GM23338 (cell line): ENCODE measurements around the gene F12. TPM values are rescaled to one million over a fixed set of nuclear protein-coding genes. Genes with fewer than 3 reads are reported as not detected.
"Not testable (repeated sequence)": the region's sequence is repeated elsewhere in the genome, so short reads cannot be mapped to it uniquely, and the experiment has no call there.

ENCODE experiments used
- ATAC-seq: fragments of 200-7000 bp; cut with Tn5 transposase; 3 replicates; pipeline ENCODE4 v1.9.1; 2020
- DNase-seq: peaks from one replicate; pipeline ENCODE4 v3.0.0-alpha.2; 2015; ENCODE audit warnings: low spot score
- H2AFZ ChIP-seq: fragments of 200-600 bp; sonication (generic); 2 replicates; pipeline ENCODE4 v1.8.0; 2016; ENCODE audit warnings: antibody characterized with exemption, mild to moderate bottlenecking, moderate library complexity
- H3F3A ChIP-seq: fragments of 200-600 bp; sonication (generic); replicated peaks from 2 replicates; pipeline ENCODE4 v1.8.0; 2017; ENCODE audit warnings: antibody characterized with exemption, mixed run types, low read depth
- H3K27ac ChIP-seq: fragments of 200-600 bp; sonication (generic); 2 replicates; pipeline ENCODE4 v1.6.1; 2016; ENCODE audit warnings: low read depth
- H3K27me3 ChIP-seq: fragments of 200-600 bp; sonication (generic); 2 replicates; pipeline ENCODE4 v1.8.0; 2016; ENCODE audit warnings: mild to moderate bottlenecking, mixed run types, moderate library complexity; ENCODE audit not compliant: insufficient read depth
- H3K36me3 ChIP-seq: fragments of 200-600 bp; sonication (generic); 2 replicates; pipeline ENCODE4 v1.8.0; 2016; ENCODE audit warnings: mild to moderate bottlenecking; ENCODE audit not compliant: insufficient read depth
- H3K4me1 ChIP-seq: fragments of 200-600 bp; sonication (generic); 2 replicates; pipeline ENCODE4 v1.8.0; 2016; ENCODE audit warnings: mild to moderate bottlenecking, moderate library complexity; ENCODE audit not compliant: insufficient read depth
- H3K4me2 ChIP-seq: fragments of 200-600 bp; sonication (generic); 2 replicates; pipeline ENCODE4 v1.7.1; 2017; ENCODE audit warnings: mixed run types
- H3K4me3 ChIP-seq: fragments of 200-600 bp; sonication (generic); 2 replicates; pipeline ENCODE4 v1.6.1; 2016; ENCODE audit warnings: mixed run types
- H3K79me2 ChIP-seq: fragments of 200-600 bp; sonication (generic); replicated peaks from 2 replicates; pipeline ENCODE4 v1.8.0; 2017; ENCODE audit warnings: mild to moderate bottlenecking; ENCODE audit not compliant: insufficient read depth
- H3K9me2 ChIP-seq: fragments of 200-600 bp; sonication (generic); 2 replicates; pipeline ENCODE4 v1.8.0; 2017; ENCODE audit not compliant: insufficient read depth
- H4K20me1 ChIP-seq: fragments of 200-600 bp; sonication (generic); replicated peaks from 2 replicates; pipeline ENCODE4 v1.8.0; 2017; ENCODE audit warnings: mild to moderate bottlenecking; ENCODE audit not compliant: insufficient read depth
- H3K27ac Mint-ChIP-seq: 2 replicates; pipeline ENCODE4 v1.8.0; 2020; ENCODE audit warnings: inconsistent platforms, mild to moderate bottlenecking, moderate library complexity, mixed read lengths
- H3K27me3 Mint-ChIP-seq: 3 replicates; pipeline ENCODE4 v1.8.0; 2022; ENCODE audit warnings: low read depth, mild to moderate bottlenecking, moderate library complexity, mixed read lengths, inconsistent platforms; ENCODE audit not compliant: insufficient read depth, poor library complexity
- H3K36me3 Mint-ChIP-seq: 3 replicates; pipeline ENCODE4 v1.8.0; 2021; ENCODE audit warnings: low read depth, mild to moderate bottlenecking, inconsistent platforms, moderate library complexity, mixed read lengths
- H3K4me1 Mint-ChIP-seq: 3 replicates; pipeline ENCODE4 v1.8.0; 2020; ENCODE audit warnings: mild to moderate bottlenecking, inconsistent platforms, mixed read lengths
- H3K4me3 Mint-ChIP-seq: 3 replicates; pipeline ENCODE4 v1.8.0; 2021; ENCODE audit warnings: moderate library complexity, mild to moderate bottlenecking, inconsistent platforms, mixed read lengths
- H3K9me3 Mint-ChIP-seq: 3 replicates; pipeline ENCODE4 v1.8.0; 2020; ENCODE audit warnings: moderate library complexity, mild to moderate bottlenecking, inconsistent platforms, mixed read lengths
- EZH2 ChIP-seq: fragments of 200-600 bp; sonication (generic); IDR thresholded peaks from one replicate; pipeline ENCODE4 v1.8.0; 2017; ENCODE audit warnings: antibody characterized with exemption, mild to moderate bottlenecking, low read depth; ENCODE audit not compliant: unreplicated experiment
- EZH2phosphoT487 ChIP-seq: fragments of 200-600 bp; sonication (generic); IDR thresholded peaks from one replicate; pipeline ENCODE4 v1.8.1; 2018; ENCODE audit warnings: antibody characterized with exemption; ENCODE audit not compliant: unreplicated experiment
- JUNB ChIP-seq: IDR thresholded peaks from one replicate; pipeline ENCODE4 v1.6.1; 2016; ENCODE audit warnings: antibody characterized with exemption; ENCODE audit not compliant: unreplicated experiment
- NANOG ChIP-seq: IDR thresholded peaks from 2 replicates; pipeline ENCODE4 v1.6.1; 2016; ENCODE audit warnings: antibody characterized with exemption, borderline replicate concordance
- STAT1 ChIP-seq: IDR thresholded peaks from one replicate; pipeline ENCODE4 v1.6.1; 2016; ENCODE audit warnings: antibody characterized with exemption; ENCODE audit not compliant: unreplicated experiment
- ZNF331 ChIP-seq: fragments of 250-450 bp; sonication (Bioruptor Pico); IDR thresholded peaks from 2 replicates; pipeline ENCODE4 v1.5.0; 2020; ENCODE audit warnings: low read depth, mild to moderate bottlenecking, moderate library complexity
- ZNF462 ChIP-seq: fragments of 250-450 bp; sonication (Bioruptor Pico); IDR thresholded peaks from 2 replicates; pipeline ENCODE4 v1.5.0; 2020; ENCODE audit warnings: mild to moderate bottlenecking, moderate library complexity
- polyA plus RNA-seq: library from polyadenylated mRNA; unstranded; fragments of >200 nt; fragmentation: Nextera tagmentation; extraction: Ambion mirVana; gene quantifications from 2 replicates; pipeline ENCODE4 v1.2.1, GENCODE V29; 2016
- total RNA-seq: library from RNA; depleted of rRNA; stranded (reverse); fragments of >200 nt; shearing (Covaris generic); gene quantifications from 2 replicates; pipeline ENCODE4 v1.2.3, GENCODE V29; 2014
- TF ChIP-seq, protein P1 (sequence below), 2 experiments: fragments of 200-600 bp in 1 of 2; sonication (generic) in 1 of 2; conservative IDR thresholded peaks; 2 replicates each; pipeline versions ENCODE4 v1.5.1 to v1.6.1; 2016 to 2017; ENCODE audit warnings: antibody characterized with exemption in 2 of 2, low read depth in 2 of 2, mild to moderate bottlenecking in 2 of 2, moderate library complexity in 1 of 2

F12 gene
- total and polyA plus RNA-seq, 2 experiments from 2014 or later, result 2.9 to 8.0 TPM

DNA sequence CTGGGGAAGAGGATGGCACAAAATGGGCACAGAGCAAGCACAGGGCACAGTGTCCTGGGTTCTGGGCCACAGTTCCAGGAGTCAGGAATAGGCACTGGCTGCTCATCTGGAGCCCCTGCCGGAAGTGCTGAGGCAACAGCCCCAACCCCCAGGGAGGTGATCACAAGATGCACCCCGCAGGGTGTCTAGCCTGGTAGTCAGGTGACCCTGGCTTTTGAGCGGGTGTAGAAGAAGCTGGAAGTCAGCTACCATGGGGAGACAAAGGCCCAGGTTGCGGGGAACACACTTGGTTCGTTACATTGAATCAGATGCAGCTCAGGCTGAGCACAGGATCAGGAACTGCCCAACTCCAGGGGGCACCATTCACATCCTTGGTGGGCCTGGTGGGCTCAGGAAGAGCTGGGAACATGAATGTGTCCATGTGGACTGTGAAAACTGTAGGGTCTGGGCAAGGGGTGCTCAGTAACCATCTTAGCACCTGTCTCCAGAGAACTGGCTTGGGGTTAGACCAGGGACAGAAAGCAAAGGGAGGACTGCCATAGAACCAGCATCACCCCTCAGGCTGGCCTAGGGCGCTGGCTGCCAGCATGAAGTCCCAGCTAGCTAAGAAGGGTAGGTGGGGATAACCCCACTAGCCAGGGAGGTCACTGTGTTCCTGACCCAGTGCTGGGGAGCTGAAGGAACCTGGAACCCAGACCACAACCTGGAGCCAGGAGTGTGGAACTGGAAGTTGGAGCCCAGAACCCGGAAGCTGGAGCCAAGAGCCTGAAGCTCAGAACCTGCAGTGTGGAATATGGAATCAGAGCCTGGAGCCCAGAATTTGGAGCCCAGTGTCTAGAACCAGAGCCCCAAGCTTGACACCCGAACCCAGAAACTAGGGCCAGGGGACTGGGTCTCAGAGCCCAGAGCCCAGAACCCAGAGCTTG is 31.2 kb downstream of the F12 start:
- no peaks in the 10 kb centered on the region for H3K79me2 ChIP-seq
- Mint-ChIP-seq H3K36me3 (no peaks in the 10 kb centered on the region), H3K27me3 (peaks cover 29% of the 10 kb centered on the region), H3K4me3 (no peak overlapping the region), H3K27ac (no peak overlapping the region), H3K4me1 (peaks cover 20% of the 10 kb centered on the region), H3K9me3 (no peaks in the 10 kb centered on the region)
- TF ChIP-seq JUNB, result no peak
- TF ChIP-seq, protein P1, sequence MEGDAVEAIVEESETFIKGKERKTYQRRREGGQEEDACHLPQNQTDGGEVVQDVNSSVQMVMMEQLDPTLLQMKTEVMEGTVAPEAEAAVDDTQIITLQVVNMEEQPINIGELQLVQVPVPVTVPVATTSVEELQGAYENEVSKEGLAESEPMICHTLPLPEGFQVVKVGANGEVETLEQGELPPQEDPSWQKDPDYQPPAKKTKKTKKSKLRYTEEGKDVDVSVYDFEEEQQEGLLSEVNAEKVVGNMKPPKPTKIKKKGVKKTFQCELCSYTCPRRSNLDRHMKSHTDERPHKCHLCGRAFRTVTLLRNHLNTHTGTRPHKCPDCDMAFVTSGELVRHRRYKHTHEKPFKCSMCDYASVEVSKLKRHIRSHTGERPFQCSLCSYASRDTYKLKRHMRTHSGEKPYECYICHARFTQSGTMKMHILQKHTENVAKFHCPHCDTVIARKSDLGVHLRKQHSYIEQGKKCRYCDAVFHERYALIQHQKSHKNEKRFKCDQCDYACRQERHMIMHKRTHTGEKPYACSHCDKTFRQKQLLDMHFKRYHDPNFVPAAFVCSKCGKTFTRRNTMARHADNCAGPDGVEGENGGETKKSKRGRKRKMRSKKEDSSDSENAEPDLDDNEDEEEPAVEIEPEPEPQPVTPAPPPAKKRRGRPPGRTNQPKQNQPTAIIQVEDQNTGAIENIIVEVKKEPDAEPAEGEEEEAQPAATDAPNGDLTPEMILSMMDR (conservative IDR thresholded peaks at IDR 0.05; ENCODE audit: low read depth in 2 of 2), result peak; percentile 12 to 38; a peak in 2 of 4 replicates
- TF ChIP-seq NANOG, result no peak
- no peak for TF ChIP-seq STAT1
- no peaks in the 10 kb centered on the region for H3K36me3 ChIP-seq
- H3K4me1 ChIP-seq, result peaks cover 12% of the 10 kb centered on the region; the same call in 1 of the 2 replicates
- H3F3A ChIP-seq, result 0 out of 2 replicates have a peak, but pooled peaks cover 2% of the 10 kb centered on the region
- H4K20me1 ChIP-seq, result no peaks in the 10 kb centered on the region
- no peak overlapping the region for H3K27ac ChIP-seq
- ATAC-seq (no peak), DNase-seq (no peak)
- H3K27me3 ChIP-seq, result no peaks in the 10 kb centered on the region
- H3K4me3 ChIP-seq, result no peak overlapping the region
- no peaks in the 10 kb centered on the region for H3K9me2 ChIP-seq
- H2AFZ ChIP-seq, result no peak overlapping the region
- H3K4me2 ChIP-seq, result no peak overlapping the region

- H3K4me3 Mint-ChIP-seq, result no peak overlapping the region
- H3K27me3 ChIP-seq, result no peaks in the 10 kb centered on the region
- H3K27me3 Mint-ChIP-seq, result peaks cover 20% of the 10 kb centered on the region
- H3K36me3 Mint-ChIP-seq, result no peaks in the 10 kb centered on the region
- H3K9me2 ChIP-seq, result no peaks in the 10 kb centered on the region
- H3K4me2 ChIP-seq, result no peak overlapping the region
- no peak overlapping the region for H3K4me3 ChIP-seq
- H3K9me3 Mint-ChIP-seq, result no peaks in the 10 kb centered on the region
- peaks cover 18% of the 10 kb centered on the region for H3K4me1 ChIP-seq
- TF ChIP-seq EZH2phosphoT487 (no peak), JUNB (no peak), ZNF331 (CRISPR knock-in tag) (no peak), STAT1 (no peak), ZNF462 (CRISPR knock-in tag) (no peak), EZH2 (no peak)
- no peak for ATAC-seq
- H3K4me1 Mint-ChIP-seq, result peaks cover 19% of the 10 kb centered on the region
- H3K36me3 ChIP-seq, result no peaks in the 10 kb centered on the region
- no peak overlapping the region for H2AFZ ChIP-seq
- H3K79me2 ChIP-seq, result no peaks in the 10 kb centered on the region
- no peak for DNase-seq
- no peaks in the 10 kb centered on the region for H4K20me1 ChIP-seq
- H3K27ac ChIP-seq, result no peak overlapping the region
- H3K27ac Mint-ChIP-seq, result no peak overlapping the region
- H3F3A ChIP-seq, result 0 out of 2 replicates have a peak, but pooled peaks cover 2% of the 10 kb centered on the region
Measured at GRCh38 chr5:177376107-177376506, 33.3 kb downstream of the F12 start.

- H3K27ac Mint-ChIP-seq, H3K36me3 ChIP-seq, H3K36me3 Mint-ChIP-seq: not testable (repeated sequence)
Measured at GRCh38 chr5:177375516-177375915, 33.8 kb downstream of the F12 start.

More at GRCh38 chr5:177375516-177375915, 33.8 kb downstream of the F12 start:
- not testable (repeated sequence) for H3K4me3 Mint-ChIP-seq, H2AFZ ChIP-seq, H4K20me1 ChIP-seq, H3K9me2 ChIP-seq, H3K27ac ChIP-seq, H3K79me2 ChIP-seq, H3K9me3 Mint-ChIP-seq, H3K4me3 ChIP-seq, H3F3A ChIP-seq, ATAC-seq, DNase-seq, H3K27me3 ChIP-seq, H3K4me2 ChIP-seq
- peaks cover 18% of the 10 kb centered on the region for H3K4me1 ChIP-seq
- Mint-ChIP-seq H3K4me1 (peaks cover 19% of the 10 kb centered on the region), H3K27me3 (peaks cover 19% of the 10 kb centered on the region)
